HPDE6-E6E7 (cell line): Measurements from ENCODE around the gene NAT14.
A peak's percentile ranks its signal among the peaks of the same experiment; 100 is the strongest.

Source experiments
- DNase-seq: peaks from one replicate; pipeline ENCODE4 v3.0.0; 2011; ENCODE audit warnings: missing footprints; ENCODE audit errors: extremely low spot score

The NAT14 gene

GRCh38 chr19:55453511-55454260 is 31.3 kb upstream of the NAT14 start:
- DNase-seq, result no peak

GRCh38 chr19:55454787-55455243 is 30.2 kb upstream of the NAT14 start:
- no peak for DNase-seq

- no peak for DNase-seq
Observed at GRCh38 chr19:55455576-55456235, 29.3 kb upstream of the NAT14 start.

GRCh38 chr19:55456347-55456746 is 28.6 kb upstream of the NAT14 start:
- DNase-seq, result no peak

- DNase-seq, result no peak
Observed at GRCh38 chr19:55457683-55458457, 27.1 kb upstream of the NAT14 start.

- no peak for DNase-seq
Observed at GRCh38 chr19:55459551-55459949, 25.4 kb upstream of the NAT14 start.

GRCh38 chr19:55459950-55460657 is 24.9 kb upstream of the NAT14 start:
- no peak for DNase-seq

GRCh38 chr19:55460670-55461258 is 24.2 kb upstream of the NAT14 start:
- DNase-seq, result no peak

- peak; percentile 99 for DNase-seq
Observed at GRCh38 chr19:55461259-55461973, 23.6 kb upstream of the NAT14 start, which contains the start of gene ISOC2. ISOC2 (minus strand) TSS chr19:55461642; CDS start chr19:55456486, 5,156 bp downstream.

- DNase-seq, result no peak
Observed at GRCh38 chr19:55461974-55462626, 22.9 kb upstream of the NAT14 start.

GRCh38 chr19:55462722-55463121 is 22.3 kb upstream of the NAT14 start:
- no peak for DNase-seq

GRCh38 chr19:55463583-55464031 is 21.4 kb upstream of the NAT14 start:
- DNase-seq, result no peak

- DNase-seq, result no peak
Observed at GRCh38 chr19:55464039-55464661, 20.8 kb upstream of the NAT14 start.

- no peak for DNase-seq
Observed at GRCh38 chr19:55464662-55465054, 20.3 kb upstream of the NAT14 start, which contains the start of gene C19orf85. C19orf85 (minus strand) TSS chr19:55464751; CDS start chr19:55464554, 197 bp downstream.

GRCh38 chr19:55465460-55466240 is 19.3 kb upstream of the NAT14 start:
- no peak for DNase-seq

- DNase-seq, result no peak
Observed at GRCh38 chr19:55466241-55466614, 18.8 kb upstream of the NAT14 start.

- no peak for DNase-seq
Observed at GRCh38 chr19:55467236-55468053, 17.5 kb upstream of the NAT14 start.

- DNase-seq, result no peak
Observed at GRCh38 chr19:55468054-55468393, 17.0 kb upstream of the NAT14 start.
